Measurements from ENCODE around the gene AK1. TPM values are rescaled to one million over a fixed set of nuclear protein-coding genes. Genes with fewer than 3 reads are reported as not detected.

The AK1 gene
- total RNA-seq, 1 experiment from 2014 or later = 34.4 TPM

DNA sequence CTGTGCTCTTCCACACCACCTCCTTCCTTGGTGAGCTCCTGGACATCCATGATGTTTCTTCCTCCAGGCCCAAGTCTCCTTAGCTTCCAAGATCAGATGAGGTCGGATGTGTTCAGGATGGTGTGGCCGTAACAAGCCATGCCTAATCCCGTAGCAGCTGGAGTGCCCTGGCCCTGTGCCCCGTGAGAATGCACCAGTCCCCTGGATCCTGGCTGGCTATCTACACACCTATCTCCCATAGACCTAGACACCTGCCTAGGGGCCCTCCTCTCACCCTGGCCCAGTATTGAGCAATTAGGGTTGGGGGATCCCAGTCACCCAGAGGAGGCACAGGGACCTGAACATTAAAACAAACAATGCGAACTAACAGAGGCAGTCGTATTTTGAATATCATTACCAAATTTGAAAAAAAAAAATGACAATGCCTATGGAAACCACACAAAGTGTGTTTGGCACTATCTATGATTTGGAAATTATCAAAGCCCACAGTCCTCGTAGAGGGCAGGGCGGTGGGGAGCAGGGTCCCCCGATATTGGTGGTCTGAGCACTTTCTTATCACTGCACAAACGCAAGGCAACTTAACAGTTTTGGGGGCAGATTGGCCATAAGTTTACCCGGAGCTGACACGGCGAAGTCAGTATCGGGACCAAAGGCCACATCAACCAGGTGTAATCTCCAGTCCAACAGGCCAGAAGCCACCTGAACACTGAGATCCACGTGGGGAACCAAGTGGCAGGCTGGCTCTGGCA, 36.2 kb downstream of the AK1 start:
- DNase-seq (ENCODE audit: low spot score) (no peak), ATAC-seq (no peak)
- TF ChIP-seq TCF7 (CRISPR knock-in tag; IDR thresholded peaks at IDR 0.05; ENCODE audit: low read depth) (no peak), ATF1 (CRISPR knock-in tag; IDR thresholded peaks at IDR 0.05) (no peak), SOX15 (CRISPR knock-in tag; IDR thresholded peaks at IDR 0.05) (no peak), ZNF219 (CRISPR knock-in tag; IDR thresholded peaks at IDR 0.05; ENCODE audit: borderline replicate concordance) (no peak), FOXK1 (CRISPR knock-in tag; IDR thresholded peaks at IDR 0.05) (no peak), JAZF1 (CRISPR knock-in tag; IDR thresholded peaks at IDR 0.05) (no peak), SP1 (CRISPR knock-in tag; conservative IDR thresholded peaks at IDR 0.05) (no peak)
- TF ChIP-seq, protein P1, sequence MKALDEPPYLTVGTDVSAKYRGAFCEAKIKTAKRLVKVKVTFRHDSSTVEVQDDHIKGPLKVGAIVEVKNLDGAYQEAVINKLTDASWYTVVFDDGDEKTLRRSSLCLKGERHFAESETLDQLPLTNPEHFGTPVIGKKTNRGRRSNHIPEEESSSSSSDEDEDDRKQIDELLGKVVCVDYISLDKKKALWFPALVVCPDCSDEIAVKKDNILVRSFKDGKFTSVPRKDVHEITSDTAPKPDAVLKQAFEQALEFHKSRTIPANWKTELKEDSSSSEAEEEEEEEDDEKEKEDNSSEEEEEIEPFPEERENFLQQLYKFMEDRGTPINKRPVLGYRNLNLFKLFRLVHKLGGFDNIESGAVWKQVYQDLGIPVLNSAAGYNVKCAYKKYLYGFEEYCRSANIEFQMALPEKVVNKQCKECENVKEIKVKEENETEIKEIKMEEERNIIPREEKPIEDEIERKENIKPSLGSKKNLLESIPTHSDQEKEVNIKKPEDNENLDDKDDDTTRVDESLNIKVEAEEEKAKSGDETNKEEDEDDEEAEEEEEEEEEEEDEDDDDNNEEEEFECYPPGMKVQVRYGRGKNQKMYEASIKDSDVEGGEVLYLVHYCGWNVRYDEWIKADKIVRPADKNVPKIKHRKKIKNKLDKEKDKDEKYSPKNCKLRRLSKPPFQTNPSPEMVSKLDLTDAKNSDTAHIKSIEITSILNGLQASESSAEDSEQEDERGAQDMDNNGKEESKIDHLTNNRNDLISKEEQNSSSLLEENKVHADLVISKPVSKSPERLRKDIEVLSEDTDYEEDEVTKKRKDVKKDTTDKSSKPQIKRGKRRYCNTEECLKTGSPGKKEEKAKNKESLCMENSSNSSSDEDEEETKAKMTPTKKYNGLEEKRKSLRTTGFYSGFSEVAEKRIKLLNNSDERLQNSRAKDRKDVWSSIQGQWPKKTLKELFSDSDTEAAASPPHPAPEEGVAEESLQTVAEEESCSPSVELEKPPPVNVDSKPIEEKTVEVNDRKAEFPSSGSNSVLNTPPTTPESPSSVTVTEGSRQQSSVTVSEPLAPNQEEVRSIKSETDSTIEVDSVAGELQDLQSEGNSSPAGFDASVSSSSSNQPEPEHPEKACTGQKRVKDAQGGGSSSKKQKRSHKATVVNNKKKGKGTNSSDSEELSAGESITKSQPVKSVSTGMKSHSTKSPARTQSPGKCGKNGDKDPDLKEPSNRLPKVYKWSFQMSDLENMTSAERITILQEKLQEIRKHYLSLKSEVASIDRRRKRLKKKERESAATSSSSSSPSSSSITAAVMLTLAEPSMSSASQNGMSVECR (CRISPR knock-in tag; IDR thresholded peaks at IDR 0.05; ENCODE audit: borderline replicate concordance) = no peak
- TF ChIP-seq, protein P2, sequence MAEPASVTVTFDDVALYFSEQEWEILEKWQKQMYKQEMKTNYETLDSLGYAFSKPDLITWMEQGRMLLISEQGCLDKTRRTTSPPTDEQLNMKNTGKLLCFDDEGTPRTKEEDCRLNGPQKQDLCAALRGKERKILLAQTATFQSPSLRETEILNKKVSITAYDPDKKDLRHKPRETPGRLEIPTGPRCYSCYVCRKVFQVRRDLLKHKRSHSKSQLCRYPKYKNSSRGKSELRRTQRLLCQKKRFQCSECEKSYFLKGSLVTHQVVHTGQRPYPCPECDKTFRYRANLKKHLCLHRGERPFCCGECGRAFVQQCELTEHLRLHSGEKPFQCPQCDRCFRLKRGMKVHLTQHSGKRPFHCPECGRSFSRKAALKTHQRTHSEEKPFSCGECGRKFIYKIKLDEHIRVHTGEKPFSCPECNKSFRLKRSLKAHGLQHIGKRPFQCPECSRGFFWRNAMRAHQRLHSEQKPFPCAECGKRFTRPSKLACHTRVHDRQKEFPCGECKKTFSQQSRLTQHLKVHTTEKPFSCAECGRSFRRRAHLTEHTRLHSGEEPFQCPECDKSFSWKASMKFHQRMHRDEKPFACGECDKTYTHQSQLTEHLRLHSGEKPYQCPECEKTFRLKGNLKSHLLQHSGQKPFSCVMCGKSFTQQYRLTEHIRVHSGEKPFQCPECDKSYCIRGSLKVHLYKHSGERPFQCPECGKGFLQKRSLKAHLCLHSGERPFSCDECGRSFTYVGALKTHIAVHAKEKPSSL (CRISPR knock-in tag; conservative IDR thresholded peaks at IDR 0.05) = no peak
- TF ChIP-seq, protein P3, sequence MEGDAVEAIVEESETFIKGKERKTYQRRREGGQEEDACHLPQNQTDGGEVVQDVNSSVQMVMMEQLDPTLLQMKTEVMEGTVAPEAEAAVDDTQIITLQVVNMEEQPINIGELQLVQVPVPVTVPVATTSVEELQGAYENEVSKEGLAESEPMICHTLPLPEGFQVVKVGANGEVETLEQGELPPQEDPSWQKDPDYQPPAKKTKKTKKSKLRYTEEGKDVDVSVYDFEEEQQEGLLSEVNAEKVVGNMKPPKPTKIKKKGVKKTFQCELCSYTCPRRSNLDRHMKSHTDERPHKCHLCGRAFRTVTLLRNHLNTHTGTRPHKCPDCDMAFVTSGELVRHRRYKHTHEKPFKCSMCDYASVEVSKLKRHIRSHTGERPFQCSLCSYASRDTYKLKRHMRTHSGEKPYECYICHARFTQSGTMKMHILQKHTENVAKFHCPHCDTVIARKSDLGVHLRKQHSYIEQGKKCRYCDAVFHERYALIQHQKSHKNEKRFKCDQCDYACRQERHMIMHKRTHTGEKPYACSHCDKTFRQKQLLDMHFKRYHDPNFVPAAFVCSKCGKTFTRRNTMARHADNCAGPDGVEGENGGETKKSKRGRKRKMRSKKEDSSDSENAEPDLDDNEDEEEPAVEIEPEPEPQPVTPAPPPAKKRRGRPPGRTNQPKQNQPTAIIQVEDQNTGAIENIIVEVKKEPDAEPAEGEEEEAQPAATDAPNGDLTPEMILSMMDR (IDR thresholded peaks at IDR 0.05) = no peak
- Mint-ChIP-seq H3K9me3 (no peaks in the 10 kb centered on the region), H3K4me1 (peaks cover 11% of the 10 kb centered on the region), H3K27ac (no peak overlapping the region), H3K4me3 (no peak overlapping the region), H3K36me3 (no peaks in the 10 kb centered on the region), H3K27me3 (ENCODE audit: low read depth) (no peaks in the 10 kb centered on the region)
- ChIA-PET POLR2A (no interaction called here), CTCF (interaction anchor here (1.0 to 1.6 kb wide), 3 partner anchors 13 to 80 kb away, joined by 3 to 7 read pairs (median 3); no protein-coding TSS in a partner anchor)

DNA sequence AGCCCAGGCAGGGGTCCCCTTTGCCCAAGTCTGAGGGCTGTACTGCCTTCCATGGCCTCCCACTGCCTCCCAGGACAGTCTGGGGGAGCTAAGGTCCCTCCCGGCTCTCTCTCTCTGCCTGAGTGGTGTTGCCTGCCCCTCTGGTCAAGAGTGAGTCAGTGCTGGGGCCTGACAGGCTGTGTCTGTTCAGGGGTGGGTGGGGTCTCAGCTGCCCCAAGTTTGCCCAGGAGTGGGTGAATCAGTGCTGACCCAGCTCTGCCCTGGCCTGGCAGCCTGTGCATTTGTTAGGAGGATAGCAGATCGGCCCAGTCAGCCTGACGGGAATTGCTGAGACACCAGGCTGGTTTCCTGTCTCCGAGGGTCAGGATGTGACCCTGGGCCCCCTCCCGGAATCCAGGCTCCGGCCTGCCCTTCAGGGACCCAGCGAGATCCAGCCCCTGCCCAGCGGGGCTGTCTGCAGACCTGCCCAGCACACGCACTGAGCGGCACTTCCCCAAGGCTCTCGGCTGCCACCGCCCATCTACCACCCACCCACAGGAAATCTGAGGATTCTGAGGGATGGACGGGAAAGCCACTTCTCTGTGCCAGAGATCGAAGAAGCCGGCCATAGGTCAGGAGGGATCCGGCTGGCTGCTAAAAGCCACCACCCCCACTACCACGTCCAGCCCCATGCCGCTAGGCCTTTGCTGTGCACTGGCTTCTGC, 38.9 kb downstream of the AK1 start:
- DNase-seq (ENCODE audit: low spot score) (no peak), ATAC-seq (peak; percentile 46)
- CTCF ChIA-PET = interaction anchor here (1.1 to 1.3 kb wide), 2 partner anchors 14 kb away, joined by 3 read pairs; no protein-coding TSS in a partner anchor
- Mint-ChIP-seq H3K9me3 (no peaks in the 10 kb centered on the region), H3K27ac (no peak overlapping the region), H3K27me3 (ENCODE audit: low read depth) (no peaks in the 10 kb centered on the region), H3K36me3 (no peaks in the 10 kb centered on the region), H3K4me3 (no peak overlapping the region), H3K4me1 (0 out of 2 replicates have a peak, but pooled peaks cover 2% of the 10 kb centered on the region)
- POLR2A ChIA-PET = interaction anchor here (0.5 kb wide), 1 partner anchor 19 kb away, joined by 3 read pairs; no protein-coding TSS in a partner anchor
- TF ChIP-seq, protein P4, sequence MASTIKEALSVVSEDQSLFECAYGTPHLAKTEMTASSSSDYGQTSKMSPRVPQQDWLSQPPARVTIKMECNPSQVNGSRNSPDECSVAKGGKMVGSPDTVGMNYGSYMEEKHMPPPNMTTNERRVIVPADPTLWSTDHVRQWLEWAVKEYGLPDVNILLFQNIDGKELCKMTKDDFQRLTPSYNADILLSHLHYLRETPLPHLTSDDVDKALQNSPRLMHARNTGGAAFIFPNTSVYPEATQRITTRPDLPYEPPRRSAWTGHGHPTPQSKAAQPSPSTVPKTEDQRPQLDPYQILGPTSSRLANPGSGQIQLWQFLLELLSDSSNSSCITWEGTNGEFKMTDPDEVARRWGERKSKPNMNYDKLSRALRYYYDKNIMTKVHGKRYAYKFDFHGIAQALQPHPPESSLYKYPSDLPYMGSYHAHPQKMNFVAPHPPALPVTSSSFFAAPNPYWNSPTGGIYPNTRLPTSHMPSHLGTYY (CRISPR knock-in tag; IDR thresholded peaks at IDR 0.05) = no peak
- no peak for TF ChIP-seq SMAD4 (CRISPR knock-in tag; IDR thresholded peaks at IDR 0.05)
- no peak for TF ChIP-seq GABPB1 (CRISPR knock-in tag; IDR thresholded peaks at IDR 0.05)
- TF ChIP-seq ZNF317 (CRISPR knock-in tag; IDR thresholded peaks at IDR 0.05; ENCODE audit: borderline replicate concordance, low read depth) = no peak
- no peak for TF ChIP-seq HMGA2 (CRISPR knock-in tag; IDR thresholded peaks at IDR 0.05)
- TF ChIP-seq MYBL2 (CRISPR knock-in tag; IDR thresholded peaks at IDR 0.05) = no peak
- TF ChIP-seq JAZF1 (CRISPR knock-in tag; IDR thresholded peaks at IDR 0.05) = no peak
- no peak for TF ChIP-seq NFE2L1 (CRISPR knock-in tag; IDR thresholded peaks at IDR 0.05)
- TF ChIP-seq ZBTB21 (CRISPR knock-in tag; IDR thresholded peaks at IDR 0.05; ENCODE audit: borderline replicate concordance) = no peak
- TF ChIP-seq SMAD3 (CRISPR knock-in tag; IDR thresholded peaks at IDR 0.05; ENCODE audit: borderline replicate concordance) = no peak
- TF ChIP-seq ZNF416 (CRISPR knock-in tag; IDR thresholded peaks at IDR 0.05) = no peak
- TF ChIP-seq EMX1 (CRISPR knock-in tag; IDR thresholded peaks at IDR 0.05) = no peak
- no peak for TF ChIP-seq ZNF423 (CRISPR knock-in tag; IDR thresholded peaks at IDR 0.05)
- TF ChIP-seq FOXJ3 (CRISPR knock-in tag; IDR thresholded peaks at IDR 0.05; ENCODE audit: borderline replicate concordance) = no peak
- TF ChIP-seq ESRRA (CRISPR knock-in tag; IDR thresholded peaks at IDR 0.05; ENCODE audit: borderline replicate concordance) = no peak
- no peak for TF ChIP-seq ZNF396 (CRISPR knock-in tag; IDR thresholded peaks at IDR 0.05; ENCODE audit: borderline replicate concordance)
